B cell (primary cell): ENCODE results near the gene PLCB1. TPM values are rescaled to one million over a fixed set of nuclear protein-coding genes. Genes with fewer than 3 reads are reported as not detected.

Experiments
- ATAC-seq: fragments of 200-7000 bp; cut with Tn5 transposase; one replicate; pipeline ENCODE4 v1.10.0; 2021; ENCODE audit warnings: low read depth, mild to moderate bottlenecking, moderate number of reproducible peaks, moderate library complexity
- CTCF ChIA-PET: fragments of 350-600 bp; sonication (Branson Sonifier 250); formaldehyde crosslinking; loops from one replicate; lab custom pipeline; 2021; ENCODE audit warnings: antibody characterized with exemption, inconsistent platforms; lab: Charles Lee
- POLR2A ChIA-PET: fragments of 350-600 bp; sonication (Branson Sonifier 250); formaldehyde crosslinking; loops from one replicate; lab custom pipeline; 2021; ENCODE audit warnings: antibody characterized with exemption; lab: Charles Lee
- DNase-seq: peaks from one replicate; pipeline ENCODE4 v3.0.0; 2013
- H2AFZ ChIP-seq: 2 replicates; pipeline ENCODE4 v1.6.1; 2012; ENCODE audit warnings: mild to moderate bottlenecking, low read depth, low read length; ENCODE audit not compliant: insufficient read depth, poor library complexity, severe bottlenecking
- H3K27ac ChIP-seq, 2 donors: 1 replicate in 1 of 2; 2 replicates in 1 of 2; pipeline ENCODE4 v1.5.1; 2012 to 2013; ENCODE audit warnings: low read length in 2 of 2, mild to moderate bottlenecking in 2 of 2, moderate library complexity in 1 of 2
- H3K27me3 ChIP-seq, 4 experiments: fragments of 200-600 bp in 1 of 4; sonication (generic) in 1 of 4; replicated peaks in 1 of 4; 1 replicate in 2 of 4; 2 replicates in 2 of 4; pipeline versions ENCODE4 v1.6.1 to v1.7.0; 2013 to 2016; ENCODE audit warnings: low read length in 3 of 4, mild to moderate bottlenecking in 2 of 4, mixed read lengths in 1 of 4, moderate library complexity in 1 of 4; ENCODE audit not compliant: insufficient read depth in 4 of 4, control insufficient read depth in 3 of 4; ENCODE audit errors: control extremely low read depth in 1 of 4
- H3K36me3 ChIP-seq, 2 experiments: replicated peaks in 1 of 2; 1 replicate in 1 of 2; 2 replicates in 1 of 2; pipeline versions ENCODE4 v1.6.1 to v1.7.1; 2013; ENCODE audit warnings: low read length in 1 of 2; ENCODE audit not compliant: insufficient read depth in 2 of 2, control insufficient read depth in 1 of 2; ENCODE audit errors: control extremely low read depth in 1 of 2, extremely low read depth in 1 of 2
- H3K4me1 ChIP-seq, 2 donors: fragments of 200-600 bp in 1 of 2; sonication (generic) in 1 of 2; 1 replicate in 1 of 2; 2 replicates in 1 of 2; pipeline versions ENCODE4 v1.5.1 to v1.6.1; 2013 to 2017; ENCODE audit warnings: low read length in 2 of 2; ENCODE audit not compliant: control insufficient read depth in 2 of 2, insufficient read depth in 2 of 2
- H3K4me2 ChIP-seq: replicated peaks from 2 replicates; pipeline ENCODE3; 2012; ENCODE audit warnings: mild to moderate bottlenecking, low read depth, low read length; ENCODE audit not compliant: poor library complexity, severe bottlenecking
- H3K4me3 ChIP-seq, 5 experiments: fragments of 200-600 bp in 1 of 5; sonication (generic) in 1 of 5; 1 replicate in 3 of 5; 2 replicates in 2 of 5; pipeline versions ENCODE4 v1.5.1 to v1.7.0; 2011 to 2016; ENCODE audit warnings: low read length in 4 of 5, mild to moderate bottlenecking in 4 of 5, low read depth in 2 of 5, control low read depth in 1 of 5, moderate library complexity in 1 of 5; ENCODE audit not compliant: insufficient read depth in 1 of 5; ENCODE audit errors: control extremely low read depth in 1 of 5, extremely low read depth in 1 of 5
- H3K79me2 ChIP-seq: fragments of 200-600 bp; sonication (generic); one replicate; pipeline ENCODE4 v1.6.0; 2016; ENCODE audit warnings: low read length; ENCODE audit not compliant: control insufficient read depth, insufficient read depth
- H3K9ac ChIP-seq: fragments of 200-600 bp; sonication (generic); 2 replicates; pipeline ENCODE4 v1.6.1; 2017; ENCODE audit warnings: mild to moderate bottlenecking, low read length, moderate library complexity
- H3K9me3 ChIP-seq, 3 donors: one replicate each; pipeline versions ENCODE4 v1.6.1 to v1.7.1; 2013; ENCODE audit warnings: low read length in 2 of 3; ENCODE audit not compliant: control insufficient read depth in 2 of 3, insufficient read depth in 1 of 3; ENCODE audit errors: control extremely low read depth in 1 of 3
- H4K20me1 ChIP-seq: 2 replicates; pipeline ENCODE4 v1.6.0; 2012; ENCODE audit warnings: mild to moderate bottlenecking, low read length; ENCODE audit not compliant: insufficient read depth, control insufficient read depth, poor library complexity, severe bottlenecking
- H3K27ac Mint-ChIP-seq: one replicate; pipeline ENCODE4 v1.8.0; 2021; ENCODE audit warnings: mixed read lengths
- H3K27me3 Mint-ChIP-seq: one replicate; pipeline ENCODE4 v1.8.0; 2021; ENCODE audit warnings: mixed read lengths
- H3K4me1 Mint-ChIP-seq: one replicate; pipeline ENCODE4 v1.8.0; 2021; ENCODE audit warnings: mixed read lengths
- H3K4me3 Mint-ChIP-seq: one replicate; pipeline ENCODE4 v1.8.0; 2021; ENCODE audit warnings: mixed read lengths
- H3K9me3 Mint-ChIP-seq: one replicate; pipeline ENCODE4 v1.8.0; 2022; ENCODE audit warnings: mixed read lengths; ENCODE audit not compliant: insufficient read depth
- EZH2 ChIP-seq: IDR thresholded peaks from 2 replicates; pipeline ENCODE4 v1.6.1; 2012; ENCODE audit warnings: borderline replicate concordance, low read depth, mild to moderate bottlenecking, moderate library complexity, low read length; ENCODE audit not compliant: insufficient read depth, poor library complexity, severe bottlenecking
- WGBS: methylation state at CpG from one replicate; pipeline ENCODE4 v1.1.5; 2013; ENCODE audit warnings: missing lambda C conversion rate; ENCODE audit not compliant: insufficient coverage; 5-methylcytosine and 5-hydroxymethylcytosine counted together
- intact Hi-C: fragments of 100-400 bp; cut with micrococcal nuclease; formaldehyde crosslinking; loops from one replicate; pipeline ENCODE4 v1.10.0; 2022
- polyA plus RNA-seq: library from polyadenylated mRNA; depleted of rRNA; stranded (reverse); fragments of >200 nt; gene quantifications from 2 replicates; pipeline ENCODE4 v1.2.3, GENCODE V29; 2012
- total RNA-seq, 2 donors: library from RNA; stranded (reverse); fragments of 120-200 nt in 1 of 2; gene quantifications; 1 replicate in 1 of 2; 2 replicates in 1 of 2; pipeline versions ENCODE4 v1.2.3 to v1.2.4, GENCODE V29; 2013 to 2022
- TF ChIP-seq, protein P1 (sequence below): fragments of 200-600 bp; IDR thresholded peaks from one replicate; pipeline ENCODE4 v1.8.0; 2022; ENCODE audit warnings: antibody characterized with exemption, mild to moderate bottlenecking

PLCB1 gene
- total and polyA plus RNA-seq, 2 donors (not counting 1 experiment from before 2014, with no cell fraction given), result 0.18 to 0.47 TPM

GRCh38 chr20:8571611-8572010 lies 439.5 kb downstream of the PLCB1 start:
- intact Hi-C loops, result no loop called here
- Histone ChIP-seq H3K4me2 (no peak overlapping the region), H2AFZ (no peak overlapping the region), H3K79me2 (no peaks in the 10 kb centered on the region), H3K27ac (no peak overlapping the region), H3K27me3 (no peaks in the 10 kb centered on the region), H3K36me3 (no peaks in the 10 kb centered on the region), H3K9ac (no peak overlapping the region), H3K4me1 (no peaks in the 10 kb centered on the region), H3K9me3 (no peaks in the 10 kb centered on the region), H3K4me3 (no peak overlapping the region), H4K20me1 (no peaks in the 10 kb centered on the region)
- no peaks in the 10 kb centered on the region for H3K9me3 Mint-ChIP-seq
- ATAC-seq (no peak), DNase-seq (no peak)
- no peaks in the 10 kb centered on the region for H3K4me1 Mint-ChIP-seq
- WGBS, result 100% methylated on average over 1 of the region's 2 CpGs
- TF ChIP-seq EZH2, result no peak
- TF ChIP-seq, protein P1, sequence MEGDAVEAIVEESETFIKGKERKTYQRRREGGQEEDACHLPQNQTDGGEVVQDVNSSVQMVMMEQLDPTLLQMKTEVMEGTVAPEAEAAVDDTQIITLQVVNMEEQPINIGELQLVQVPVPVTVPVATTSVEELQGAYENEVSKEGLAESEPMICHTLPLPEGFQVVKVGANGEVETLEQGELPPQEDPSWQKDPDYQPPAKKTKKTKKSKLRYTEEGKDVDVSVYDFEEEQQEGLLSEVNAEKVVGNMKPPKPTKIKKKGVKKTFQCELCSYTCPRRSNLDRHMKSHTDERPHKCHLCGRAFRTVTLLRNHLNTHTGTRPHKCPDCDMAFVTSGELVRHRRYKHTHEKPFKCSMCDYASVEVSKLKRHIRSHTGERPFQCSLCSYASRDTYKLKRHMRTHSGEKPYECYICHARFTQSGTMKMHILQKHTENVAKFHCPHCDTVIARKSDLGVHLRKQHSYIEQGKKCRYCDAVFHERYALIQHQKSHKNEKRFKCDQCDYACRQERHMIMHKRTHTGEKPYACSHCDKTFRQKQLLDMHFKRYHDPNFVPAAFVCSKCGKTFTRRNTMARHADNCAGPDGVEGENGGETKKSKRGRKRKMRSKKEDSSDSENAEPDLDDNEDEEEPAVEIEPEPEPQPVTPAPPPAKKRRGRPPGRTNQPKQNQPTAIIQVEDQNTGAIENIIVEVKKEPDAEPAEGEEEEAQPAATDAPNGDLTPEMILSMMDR, result no peak
- no peaks in the 10 kb centered on the region for H3K27me3 Mint-ChIP-seq
- H3K27ac Mint-ChIP-seq, result no peak overlapping the region
- ChIA-PET CTCF (no interaction called here), POLR2A (no interaction called here)
- no peak overlapping the region for H3K4me3 Mint-ChIP-seq

DNA sequence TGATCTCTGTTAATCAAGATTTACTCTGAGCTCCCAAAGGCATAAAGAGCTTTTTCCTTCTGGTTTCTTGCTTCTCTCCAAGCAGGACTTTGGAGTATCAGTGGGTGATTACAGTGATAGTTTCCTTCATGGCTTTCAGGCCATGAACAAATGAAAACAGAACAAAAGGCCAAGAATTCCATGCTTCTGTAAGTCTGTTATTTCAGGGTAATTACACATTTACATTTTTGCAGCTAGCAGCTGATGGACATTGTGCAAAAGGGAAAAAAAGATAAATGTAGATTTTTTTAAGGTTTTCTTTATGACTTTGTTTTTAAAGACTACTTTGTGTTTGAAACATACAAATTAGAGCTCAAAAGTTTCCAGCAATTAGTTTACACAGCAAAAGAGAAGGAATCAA lies 441.6 kb downstream of the PLCB1 start:
- POLR2A ChIA-PET, result no interaction called here
- Mint-ChIP-seq H3K4me3 (no peak overlapping the region), H3K27me3 (no peaks in the 10 kb centered on the region), H3K27ac (no peak overlapping the region), H3K9me3 (no peaks in the 10 kb centered on the region), H3K4me1 (no peaks in the 10 kb centered on the region)
- no peaks in the 10 kb centered on the region for H3K79me2 ChIP-seq
- H2AFZ ChIP-seq, result no peak overlapping the region
- no peaks in the 10 kb centered on the region for H4K20me1 ChIP-seq
- H3K4me2 ChIP-seq, result no peak overlapping the region
- CTCF ChIA-PET, result no interaction called here
- DNase-seq (no peak), ATAC-seq (no peak)
- no peak overlapping the region for H3K9ac ChIP-seq
- no peak overlapping the region for H3K4me3 ChIP-seq
- no peaks in the 10 kb centered on the region for H3K27me3 ChIP-seq
- H3K4me1 ChIP-seq, result no peaks in the 10 kb centered on the region
- no peaks in the 10 kb centered on the region for H3K9me3 ChIP-seq
- intact Hi-C loops, result no loop called here
- TF ChIP-seq, protein P1, result no peak
- no peak for TF ChIP-seq EZH2
- no peaks in the 10 kb centered on the region for H3K36me3 ChIP-seq
- no peak overlapping the region for H3K27ac ChIP-seq
